Peyer's patch (tissue), 4 donors: Measurements from ENCODE around the gene CMKLR1. TPM values are rescaled to one million over a fixed set of nuclear protein-coding genes. Genes with fewer than 3 reads are reported as not detected.

Experiments used
- DNase-seq, 3 donors: peaks; one replicate each; pipeline ENCODE4 v3.0.0-alpha.2; 2017 to 2019
- H3K27ac ChIP-seq, 4 donors: fragments of 200-600 bp; sonication (generic); one replicate each; pipeline ENCODE4 v1.5.1; 2016 to 2019
- H3K27me3 ChIP-seq, 2 donors: fragments of 200-600 bp; sonication (generic); one replicate each; pipeline ENCODE4 v1.5.1; 2019
- H3K36me3 ChIP-seq, 3 donors: fragments of 200-600 bp; sonication (generic); one replicate each; pipeline ENCODE4 v1.5.1; 2016 to 2019
- H3K4me1 ChIP-seq, 4 donors: fragments of 200-600 bp; sonication (generic); one replicate each; pipeline ENCODE4 v1.5.1; 2016 to 2019
- H3K4me3 ChIP-seq, 4 donors: fragments of 200-600 bp; sonication (generic); 1 replicate in 3 of 4; 2 replicates in 1 of 4; pipeline ENCODE4 v1.5.1; 2016 to 2019; ENCODE audit warnings: mild to moderate bottlenecking in 1 of 4
- H3K9me3 ChIP-seq, 4 donors: fragments of 200-600 bp; sonication (generic); one replicate each; pipeline ENCODE4 v1.5.1; 2016 to 2019; ENCODE audit warnings: mild to moderate bottlenecking in 1 of 4
- CTCF ChIP-seq, 6 experiments: fragments of 450-650 bp in 4 of 6; fragments of 200-600 bp in 2 of 6; sonication (generic) in 1 of 6; IDR thresholded peaks; one replicate each; pipeline ENCODE4 v1.5.1; 2017 to 2019; ENCODE audit warnings: antibody characterized with exemption in 6 of 6, mild to moderate bottlenecking in 3 of 6, moderate library complexity in 1 of 6
- POLR2A ChIP-seq, 2 donors: fragments of 450-650 bp; IDR thresholded peaks; one replicate each; pipeline ENCODE4 v1.5.1; 2017; ENCODE audit warnings: antibody characterized with exemption in 2 of 2, mild to moderate bottlenecking in 2 of 2, moderate library complexity in 2 of 2
- total RNA-seq, 4 donors: library from RNA; depleted of rRNA; stranded (reverse); fragments of >200 nt; gene quantifications; one replicate each; pipeline ENCODE4 v1.1.0, GENCODE V29; 2016

Gene CMKLR1
- total RNA-seq, 4 donors from 2014 or later: 1.1 to 18.2 (median 4.1) TPM

DNA sequence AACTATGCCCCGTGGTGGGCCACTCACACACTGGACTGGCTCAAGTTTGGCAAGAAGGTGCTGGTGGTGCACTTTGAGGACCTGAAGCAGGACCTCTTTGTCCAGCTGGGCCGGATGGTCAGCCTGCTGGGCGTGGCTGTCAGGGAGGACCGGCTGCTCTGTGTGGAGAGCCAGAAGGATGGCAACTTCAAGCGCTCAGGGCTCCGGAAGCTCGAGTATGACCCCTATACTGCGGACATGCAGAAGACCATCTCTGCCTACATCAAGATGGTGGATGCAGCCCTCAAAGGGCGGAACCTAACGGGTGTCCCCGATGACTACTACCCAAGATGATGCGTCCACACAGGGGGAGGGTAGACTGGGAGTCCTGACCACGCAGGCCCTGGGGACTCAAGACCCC, 91.1 kb downstream of the CMKLR1 start:
- no peak for DNase-seq
- no peaks in the 10 kb centered on the region for H3K9me3 ChIP-seq
- H3K27me3 ChIP-seq: no peaks in the 10 kb centered on the region
- H3K4me3 ChIP-seq: no peak overlapping the region
- no peaks in the 10 kb centered on the region for H3K4me1 ChIP-seq
- no peaks in the 10 kb centered on the region for H3K36me3 ChIP-seq
- no peak overlapping the region for H3K27ac ChIP-seq
- TF ChIP-seq POLR2A (IDR thresholded peaks at IDR 0.05) (no peak), CTCF (IDR thresholded peaks at IDR 0.05) (no peak)

GRCh38 chr12:108247130-108247529, 92.0 kb downstream of the CMKLR1 start:
- TF ChIP-seq CTCF (IDR thresholded peaks at IDR 0.05): no peak
- TF ChIP-seq POLR2A (IDR thresholded peaks at IDR 0.05): no peak
- no peak overlapping the region for H3K4me3 ChIP-seq
- DNase-seq: no peak
- no peaks in the 10 kb centered on the region for H3K36me3 ChIP-seq
- no peaks in the 10 kb centered on the region for H3K9me3 ChIP-seq
- no peaks in the 10 kb centered on the region for H3K4me1 ChIP-seq
- no peak overlapping the region for H3K27ac ChIP-seq
- no peaks in the 10 kb centered on the region for H3K27me3 ChIP-seq

DNA sequence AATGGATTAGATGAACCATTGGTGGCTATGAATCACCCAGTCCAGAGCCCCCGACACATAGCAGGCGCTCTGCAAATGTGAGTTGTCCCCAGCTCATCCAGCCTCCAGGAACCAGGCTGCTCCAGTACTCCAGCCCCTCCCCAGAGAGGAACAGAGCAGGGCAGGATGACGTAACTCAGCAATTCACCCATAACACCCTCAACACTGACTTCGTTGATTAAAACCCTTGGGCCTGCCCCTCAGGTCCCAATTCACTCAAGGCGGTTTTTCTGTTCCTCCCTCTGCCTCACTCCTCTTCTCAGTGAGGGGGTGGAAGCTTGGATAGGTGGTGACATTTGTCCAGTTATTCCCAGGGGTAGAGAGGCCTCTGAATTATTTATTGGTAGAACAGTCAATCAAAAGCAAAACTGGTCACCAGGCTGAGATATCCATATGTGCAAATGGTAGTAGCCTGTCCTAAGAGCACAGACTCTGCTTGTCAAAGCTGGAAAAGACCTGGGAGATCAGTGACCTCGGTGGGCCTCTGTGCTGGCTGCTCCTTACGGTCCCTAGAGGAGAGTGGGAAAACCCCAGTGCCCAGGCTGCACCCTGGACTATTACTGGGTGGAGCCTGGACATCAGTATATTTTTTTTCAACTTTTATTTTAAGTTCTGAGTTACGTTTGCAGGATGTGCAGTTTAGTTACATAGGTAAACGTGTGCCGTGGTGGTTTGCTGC, 97.0 kb downstream of the CMKLR1 start:
- no peak overlapping the region for H3K27ac ChIP-seq
- DNase-seq: no peak
- no peak overlapping the region for H3K4me3 ChIP-seq
- no peaks in the 10 kb centered on the region for H3K4me1 ChIP-seq
- TF ChIP-seq POLR2A (IDR thresholded peaks at IDR 0.05) (no peak), CTCF (IDR thresholded peaks at IDR 0.05) (no peak)
- H3K36me3 ChIP-seq: no peaks in the 10 kb centered on the region
- H3K9me3 ChIP-seq: no peaks in the 10 kb centered on the region
- H3K27me3 ChIP-seq: no peaks in the 10 kb centered on the region

- H3K27ac ChIP-seq: no peak overlapping the region
- TF ChIP-seq POLR2A (IDR thresholded peaks at IDR 0.05): no peak
- no peak for TF ChIP-seq CTCF (IDR thresholded peaks at IDR 0.05)
- no peaks in the 10 kb centered on the region for H3K36me3 ChIP-seq
- H3K27me3 ChIP-seq: no peaks in the 10 kb centered on the region
- DNase-seq: no peak
- H3K4me3 ChIP-seq: no peak overlapping the region
- no peaks in the 10 kb centered on the region for H3K4me1 ChIP-seq
- no peaks in the 10 kb centered on the region for H3K9me3 ChIP-seq
These were observed 98.2 kb downstream of the CMKLR1 start for GRCh38 chr12:108240928-108241327.

DNA sequence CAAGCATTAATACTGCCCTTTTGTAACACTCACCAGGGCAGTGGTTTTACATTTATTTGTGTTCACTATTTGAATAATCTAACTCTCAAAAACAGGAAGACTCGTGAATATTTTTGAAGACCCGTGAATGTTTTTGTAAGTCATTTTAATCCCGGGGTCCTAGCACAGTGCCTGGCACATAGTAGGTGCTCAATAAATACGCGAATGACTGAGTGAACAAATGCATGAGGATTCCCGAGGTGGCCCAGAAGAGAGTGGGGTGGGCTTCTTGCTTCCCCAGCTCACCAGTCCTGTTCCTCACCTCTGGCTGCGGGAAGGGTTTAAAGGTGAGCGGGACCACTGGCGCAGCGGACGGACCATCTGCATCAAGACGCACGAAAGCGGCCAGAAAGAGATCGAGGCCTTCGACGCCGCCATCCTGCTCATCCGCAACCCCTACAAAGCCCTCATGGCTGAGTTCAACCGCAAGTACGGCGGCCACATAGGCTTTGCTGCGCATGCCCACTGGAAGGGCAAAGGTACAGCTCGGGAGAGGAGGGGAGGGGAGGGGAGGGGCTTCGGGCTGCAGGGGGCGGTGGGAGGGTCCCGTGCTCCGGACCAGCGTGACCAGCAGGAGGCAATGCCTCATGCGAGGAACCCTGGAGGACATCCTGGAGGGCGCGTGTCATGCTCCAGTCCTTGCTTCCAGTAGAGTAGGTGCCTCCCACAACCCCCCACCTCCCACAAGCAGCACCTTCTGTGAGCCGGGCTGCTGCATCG, 98.9 kb downstream of the CMKLR1 start:
- TF ChIP-seq POLR2A (IDR thresholded peaks at IDR 0.05) (no peak), CTCF (IDR thresholded peaks at IDR 0.05) (no peak)
- Histone ChIP-seq H3K27ac (no peak overlapping the region), H3K4me3 (no peak overlapping the region), H3K27me3 (no peaks in the 10 kb centered on the region), H3K36me3 (no peaks in the 10 kb centered on the region), H3K9me3 (no peaks in the 10 kb centered on the region), H3K4me1 (no peaks in the 10 kb centered on the region)
- no peak for DNase-seq
